Stimulated activated naive CD8-positive, alpha-beta T cell treated with anti-CD3 and anti-CD28 coated beads, Interleukin-15, amount 100 ng/mL, for 72 hours (primary cell): Measurements from ENCODE around the gene MAN1C1.
A peak's percentile ranks its signal among the peaks of the same experiment; 100 is the strongest.
"Not testable (repeated sequence)": the region's sequence is repeated elsewhere in the genome, so short reads cannot be mapped to it uniquely, and the experiment has no call there.

Source experiments
- ATAC-seq: fragments of 150-1000 bp; cut with Tn5 transposase; 2 replicates; pipeline ENCODE4 v1.10.0; 2021; ENCODE audit warnings: mild to moderate bottlenecking, moderate library complexity
- DNase-seq, 2 donors: peaks; one replicate each; pipeline ENCODE4 v3.0.0; 2021 to 2022
- H3K27ac Mint-ChIP-seq, 2 donors: one replicate each; pipeline ENCODE4 v1.8.0; 2022; ENCODE audit warnings: mild to moderate bottlenecking in 2 of 2, mixed read lengths in 2 of 2, moderate library complexity in 2 of 2
- H3K27me3 Mint-ChIP-seq: one replicate; pipeline ENCODE4 v1.8.0; 2022; ENCODE audit warnings: mixed read lengths
- H3K4me1 Mint-ChIP-seq: one replicate; pipeline ENCODE4 v1.8.0; 2022; ENCODE audit warnings: mild to moderate bottlenecking, mixed read lengths
- H3K4me3 Mint-ChIP-seq, 2 donors: one replicate each; pipeline ENCODE4 v1.8.0; 2022; ENCODE audit warnings: mild to moderate bottlenecking in 2 of 2, mixed read lengths in 2 of 2, moderate library complexity in 1 of 2
- H3K9me3 Mint-ChIP-seq, 2 donors: one replicate each; pipeline ENCODE4 v1.8.0; 2022; ENCODE audit warnings: mixed read lengths in 2 of 2

The MAN1C1 gene

GRCh38 chr1:25577134-25577920 is 39.3 kb upstream of the MAN1C1 start:
- Mint-ChIP-seq H3K9me3 (no peaks in the 10 kb centered on the region), H3K4me1 (peaks cover 28% of the 10 kb centered on the region), H3K4me3 (no peak overlapping the region), H3K27me3 (no peaks in the 10 kb centered on the region), H3K27ac (peak overlapping the region in 1 of 2 donors; percentile 74)
- ATAC-seq (no peak), DNase-seq (no peak)

GRCh38 chr1:25579292-25580252 is 37.0 kb upstream of the MAN1C1 start:
- H3K27me3 Mint-ChIP-seq, result no peaks in the 10 kb centered on the region
- H3K4me3 Mint-ChIP-seq, result no peak overlapping the region
- DNase-seq (no peak), ATAC-seq (no peak)
- H3K4me1 Mint-ChIP-seq, result peaks cover 13% of the 10 kb centered on the region
- H3K9me3 Mint-ChIP-seq, result no peaks in the 10 kb centered on the region
- H3K27ac Mint-ChIP-seq, result peak overlapping the region in 1 of 2 donors; percentile 38

- DNase-seq, result no peak
- Mint-ChIP-seq H3K27ac (peak overlapping the region; percentile 74 to 88), H3K4me3 (no peak overlapping the region), H3K27me3 (no peaks in the 10 kb centered on the region), H3K4me1 (peaks cover 10% of the 10 kb centered on the region), H3K9me3 (no peaks in the 10 kb centered on the region)
- no peak for ATAC-seq
Observed at GRCh38 chr1:25580927-25581326, 35.7 kb upstream of the MAN1C1 start.

GRCh38 chr1:25581764-25582163 is 34.8 kb upstream of the MAN1C1 start:
- no peak for ATAC-seq
- Mint-ChIP-seq H3K27me3 (no peaks in the 10 kb centered on the region), H3K9me3 (no peaks in the 10 kb centered on the region), H3K4me3 (no peak overlapping the region), H3K27ac (no peak overlapping the region), H3K4me1 (peaks cover 10% of the 10 kb centered on the region)
- DNase-seq, result no peak

GRCh38 chr1:25583519-25584370 is 32.8 kb upstream of the MAN1C1 start:
- H3K27me3 Mint-ChIP-seq, result no peaks in the 10 kb centered on the region
- no peak for ATAC-seq
- H3K27ac Mint-ChIP-seq, result no peak overlapping the region
- DNase-seq, result no peak
- H3K4me1 Mint-ChIP-seq, result peaks cover 16% of the 10 kb centered on the region
- H3K4me3 Mint-ChIP-seq, result no peak overlapping the region
- H3K9me3 Mint-ChIP-seq, result no peaks in the 10 kb centered on the region

- no peaks in the 10 kb centered on the region for H3K27me3 Mint-ChIP-seq
- no peak overlapping the region for H3K27ac Mint-ChIP-seq
- DNase-seq (no peak), ATAC-seq (no peak)
- no peaks in the 10 kb centered on the region for H3K9me3 Mint-ChIP-seq
- peaks cover 18% of the 10 kb centered on the region for H3K4me1 Mint-ChIP-seq
- no peak overlapping the region for H3K4me3 Mint-ChIP-seq
Observed at GRCh38 chr1:25586181-25586588, 30.4 kb upstream of the MAN1C1 start.

- Mint-ChIP-seq H3K9me3 (no peaks in the 10 kb centered on the region), H3K4me1 (peaks cover 16% of the 10 kb centered on the region), H3K27me3 (no peaks in the 10 kb centered on the region), H3K27ac (no peak overlapping the region), H3K4me3 (no peak overlapping the region)
- ATAC-seq (no peak), DNase-seq (no peak)
Observed at GRCh38 chr1:25587290-25587689, 29.3 kb upstream of the MAN1C1 start.

GRCh38 chr1:25588224-25588623 is 28.4 kb upstream of the MAN1C1 start:
- ATAC-seq, H3K27ac Mint-ChIP-seq, H3K27me3 Mint-ChIP-seq, DNase-seq, H3K4me3 Mint-ChIP-seq, H3K9me3 Mint-ChIP-seq: not testable (repeated sequence)
- peaks cover 16% of the 10 kb centered on the region for H3K4me1 Mint-ChIP-seq

GRCh38 chr1:25588786-25589185 is 27.8 kb upstream of the MAN1C1 start:
- H3K4me1 Mint-ChIP-seq, result peaks cover 16% of the 10 kb centered on the region
- not testable (repeated sequence) for H3K4me3 Mint-ChIP-seq, ATAC-seq, H3K9me3 Mint-ChIP-seq, H3K27me3 Mint-ChIP-seq, H3K27ac Mint-ChIP-seq, DNase-seq

GRCh38 chr1:25590096-25590824 is 26.3 kb upstream of the MAN1C1 start:
- ATAC-seq (no peak), DNase-seq (no peak)
- no peaks in the 10 kb centered on the region for H3K9me3 Mint-ChIP-seq
- peaks cover 13% of the 10 kb centered on the region for H3K4me1 Mint-ChIP-seq
- H3K27me3 Mint-ChIP-seq, result no peaks in the 10 kb centered on the region
- no peak overlapping the region for H3K27ac Mint-ChIP-seq
- H3K4me3 Mint-ChIP-seq, result no peak overlapping the region

GRCh38 chr1:25593861-25594260 is 22.7 kb upstream of the MAN1C1 start:
- ATAC-seq (no peak), DNase-seq (no peak)
- Mint-ChIP-seq H3K9me3 (peaks cover 3 to 4% of the 10 kb centered on the region in 2 donors), H3K4me3 (no peak overlapping the region), H3K4me1 (peaks cover 8% of the 10 kb centered on the region), H3K27me3 (no peaks in the 10 kb centered on the region), H3K27ac (no peak overlapping the region)

- no peak overlapping the region for H3K4me3 Mint-ChIP-seq
- ATAC-seq (no peak), DNase-seq (no peak)
- H3K4me1 Mint-ChIP-seq, result peaks cover 7% of the 10 kb centered on the region
- H3K27ac Mint-ChIP-seq, result no peak overlapping the region
- H3K9me3 Mint-ChIP-seq, result peaks cover 7 to 9% of the 10 kb centered on the region in 2 donors
- H3K27me3 Mint-ChIP-seq, result no peaks in the 10 kb centered on the region
Observed at GRCh38 chr1:25594971-25595370, 21.6 kb upstream of the MAN1C1 start.

GRCh38 chr1:25596641-25597040 is 19.9 kb upstream of the MAN1C1 start:
- not testable (repeated sequence) for ATAC-seq, H3K9me3 Mint-ChIP-seq, DNase-seq, H3K4me1 Mint-ChIP-seq, H3K27me3 Mint-ChIP-seq, H3K4me3 Mint-ChIP-seq, H3K27ac Mint-ChIP-seq

GRCh38 chr1:25598879-25599278 is 17.7 kb upstream of the MAN1C1 start:
- H3K4me3 Mint-ChIP-seq, result no peak overlapping the region
- H3K9me3 Mint-ChIP-seq, result peaks cover 7 to 9% of the 10 kb centered on the region in 2 donors
- no peaks in the 10 kb centered on the region for H3K4me1 Mint-ChIP-seq
- H3K27ac Mint-ChIP-seq, result no peak overlapping the region
- no peak for DNase-seq
- no peaks in the 10 kb centered on the region for H3K27me3 Mint-ChIP-seq
- no peak for ATAC-seq
